Astrocyte (in vitro differentiated cells and primary cell): ENCODE data around the gene THYN1.

Experiments
- CTCF ChIP-seq: IDR thresholded peaks from 2 replicates; pipeline ENCODE4 v1.5.1; 2011; ENCODE audit warnings: low read depth, mild to moderate bottlenecking, inconsistent platforms, low read length, moderate library complexity; ENCODE audit not compliant: insufficient read depth
- EZH2 ChIP-seq: IDR thresholded peaks from 2 replicates; pipeline ENCODE4 v1.6.1; 2012; ENCODE audit warnings: mild to moderate bottlenecking, low read length, inconsistent platforms; ENCODE audit not compliant: insufficient read depth

- TF ChIP-seq CTCF (peak; percentile 6), EZH2 (no peak)
Measured at GRCh38 chr11:134270250-134270714, 17.1 kb upstream of the THYN1 start.
